ENCODE results near the gene SLC22A23.

DNA sequence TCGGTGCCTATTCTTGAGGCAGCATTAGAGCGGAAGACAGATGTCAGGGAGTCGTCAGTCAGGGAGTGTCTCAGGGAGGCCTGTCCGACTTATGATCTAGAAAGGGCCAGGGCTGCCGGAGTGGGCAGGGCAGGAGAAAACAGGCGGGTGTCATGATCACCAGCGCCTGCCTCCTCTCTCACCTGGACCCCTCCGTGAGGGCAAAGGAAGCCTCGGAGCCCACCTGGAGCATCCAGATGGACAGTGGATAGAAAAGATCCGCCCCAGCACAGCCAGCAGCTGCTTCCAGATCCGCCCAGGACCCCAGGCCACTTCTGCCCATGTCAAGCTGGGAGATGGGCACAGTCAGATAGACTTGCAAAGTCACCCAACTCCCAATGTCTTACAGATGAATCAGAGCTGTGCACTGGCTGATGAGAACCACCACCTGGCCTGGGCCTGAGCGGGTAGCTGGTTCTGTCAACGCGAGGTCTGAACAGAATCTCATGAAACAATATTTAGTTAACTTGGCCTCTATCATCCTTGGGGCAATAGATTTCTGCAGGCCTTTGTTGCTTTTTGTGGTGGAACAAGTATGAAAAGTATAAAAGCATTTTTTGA is 175.9 kb downstream of the SLC22A23 start:
- TF ChIP-seq POLR2A (IDR thresholded peaks at IDR 0.05; ENCODE audit: low read depth, low read length): no peak
- no peak for TF ChIP-seq POLR2AphosphoS5 (IDR thresholded peaks at IDR 0.05; ENCODE audit: low read depth, low read length)

All from GM12892 (cell line).